Tracheal epithelial cell (primary cell): ENCODE results near the gene OR9K2. TPM values are rescaled to one million over a fixed set of nuclear protein-coding genes. Genes with fewer than 3 reads are reported as not detected.

Source experiments
- total RNA-seq: library from RNA; depleted of rRNA; stranded (reverse); fragments of >200 nt; gene quantifications from 2 replicates; pipeline ENCODE4 v1.2.1, GENCODE V29; 2014

Gene OR9K2, protein sequence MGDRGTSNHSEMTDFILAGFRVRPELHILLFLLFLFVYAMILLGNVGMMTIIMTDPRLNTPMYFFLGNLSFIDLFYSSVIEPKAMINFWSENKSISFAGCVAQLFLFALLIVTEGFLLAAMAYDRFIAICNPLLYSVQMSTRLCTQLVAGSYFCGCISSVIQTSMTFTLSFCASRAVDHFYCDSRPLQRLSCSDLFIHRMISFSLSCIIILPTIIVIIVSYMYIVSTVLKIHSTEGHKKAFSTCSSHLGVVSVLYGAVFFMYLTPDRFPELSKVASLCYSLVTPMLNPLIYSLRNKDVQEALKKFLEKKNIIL
- not detected in 2 replicates for total RNA-seq

DNA sequence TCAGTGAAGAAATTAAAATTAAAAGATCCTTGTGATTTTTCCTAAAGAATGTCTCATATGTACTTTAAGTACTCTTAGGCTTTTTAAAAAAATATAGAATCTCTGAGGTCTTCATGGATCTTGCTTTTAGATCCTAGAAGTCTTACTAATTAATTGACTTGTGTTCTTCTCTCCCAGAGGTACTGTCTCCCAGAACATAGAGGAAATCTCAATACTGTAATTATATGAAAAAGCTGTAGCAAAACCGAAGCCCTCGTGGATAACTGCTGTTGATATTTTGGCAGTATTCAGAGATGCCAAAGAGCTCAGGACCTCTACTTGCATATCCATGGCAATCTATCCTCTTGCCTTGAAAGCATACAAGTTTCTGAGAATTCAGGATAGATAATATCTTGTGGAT lies at the start of gene OR9K2:
Gene OR9K2, plus strand, starts transcription at position 301 of the 400 bp plus-strand sequence. CDS start 3,429 bp downstream, outside the sequence.

Other genes starting within 250 kb of the OR9K2 start
- gene TESPA1, start 141.6 kb upstream of the OR9K2 start, total RNA-seq: not detected in 2 replicates
- gene NEUROD4, start 106.4 kb upstream of the OR9K2 start, total RNA-seq: not detected in 2 replicates
- not detected in 2 replicates for gene OR10A7, start 94.6 kb downstream of the OR9K2 start, total RNA-seq
- gene OR6C74, start 118.2 kb downstream of the OR9K2 start, total RNA-seq: not detected in 2 replicates
- not detected in 2 replicates for gene OR6C6, start 170.2 kb downstream of the OR9K2 start, total RNA-seq
- gene OR6C1, start 187.9 kb downstream of the OR9K2 start, total RNA-seq: not detected in 2 replicates
- gene OR6C3, start 204.3 kb downstream of the OR9K2 start, total RNA-seq: not detected in 2 replicates
- gene OR6C75, start 236.6 kb downstream of the OR9K2 start, total RNA-seq: not detected in 2 replicates